NCI-H526 treated with DMSO at 0.1 percent for 48 hours (cell line): ENCODE measurements around the gene KAT6B.
"Not testable (repeated sequence)": the region's sequence is repeated elsewhere in the genome, so short reads cannot be mapped to it uniquely, and the experiment has no call there.

Source experiments
- DNase-seq: peaks from one replicate; lab custom pipeline; 2025; lab: John Stamatoyannopoulos, UW

KAT6B gene

DNA sequence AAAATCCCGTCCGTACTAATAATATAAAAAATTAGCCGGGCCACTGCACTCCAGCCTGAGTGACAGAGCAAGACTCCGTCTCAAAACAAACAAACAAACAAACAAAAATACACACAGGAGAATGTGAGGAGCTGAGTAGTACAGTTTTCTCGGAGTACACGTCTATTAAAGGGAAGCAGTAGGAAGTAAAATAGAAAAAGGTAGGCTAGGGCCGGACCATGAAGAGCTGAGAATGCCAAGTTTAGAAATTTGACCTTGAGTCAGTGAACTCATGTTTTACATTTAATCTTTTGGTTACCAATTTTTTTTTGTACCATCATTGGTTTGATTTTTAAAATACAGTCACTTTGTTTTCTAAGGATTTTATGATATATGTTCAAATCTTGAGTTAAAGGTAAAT, 64.1 kb downstream of the KAT6B start:
- no peak for DNase-seq

DNA sequence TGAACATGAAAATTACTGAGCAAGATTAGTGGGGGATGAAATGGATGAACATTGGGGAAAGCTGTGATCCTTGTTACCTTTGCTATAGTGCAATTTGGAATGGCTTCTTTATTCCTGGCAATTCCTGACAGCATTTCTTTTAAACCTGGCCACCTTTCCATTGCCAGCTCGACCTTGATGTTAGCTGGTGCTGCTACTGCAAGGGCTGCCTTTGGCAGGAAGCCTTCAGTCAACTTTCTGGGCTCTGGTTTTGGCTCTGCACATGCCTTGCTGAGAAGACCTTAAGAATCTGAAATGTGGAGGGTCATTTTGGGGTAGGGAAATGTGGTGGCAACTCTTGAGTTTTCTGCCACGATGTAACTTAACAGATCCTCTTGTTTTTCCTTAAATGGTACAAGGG, 64.7 kb downstream of the KAT6B start:
- no peak for DNase-seq

DNA sequence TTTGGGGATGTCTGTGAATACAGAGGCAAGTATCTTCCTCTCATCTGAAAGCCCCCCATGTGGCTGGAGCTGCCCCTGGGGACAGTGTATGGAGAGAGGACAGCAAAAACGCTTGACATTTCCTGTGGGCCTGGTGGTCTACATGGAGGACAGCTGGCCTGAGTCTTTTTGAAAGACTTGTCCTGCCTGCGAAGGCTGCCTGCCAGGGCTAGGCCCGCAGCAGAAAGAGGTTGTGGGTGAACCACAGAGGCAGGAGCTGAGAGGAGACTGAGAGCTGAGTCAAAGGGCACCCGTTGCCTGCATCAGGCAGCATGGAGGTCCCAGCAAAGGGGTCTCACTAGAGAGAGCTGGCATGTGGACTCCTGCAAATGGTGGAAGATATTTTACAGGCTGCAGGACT, 66.4 kb downstream of the KAT6B start:
- DNase-seq = no peak

DNA sequence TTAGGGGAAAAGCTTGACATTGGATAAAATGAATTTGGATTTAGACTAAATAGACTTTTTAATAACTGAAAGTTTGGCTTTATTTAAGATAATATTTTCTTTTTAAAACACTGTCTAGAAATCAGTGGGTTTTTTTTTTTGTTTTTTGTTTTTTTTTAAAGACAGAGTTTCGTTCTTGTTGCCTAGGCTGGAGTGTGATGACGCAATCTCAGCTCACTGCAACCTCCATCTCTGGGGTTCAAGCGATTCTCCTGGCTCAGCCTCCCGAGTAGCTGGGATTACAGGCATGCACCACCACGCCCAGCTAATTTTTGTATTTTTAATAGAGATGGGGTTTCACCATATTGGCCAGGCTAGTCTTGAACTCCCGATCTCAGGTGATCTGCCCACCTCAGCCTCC, 66.9 kb downstream of the KAT6B start:
- DNase-seq = not testable (repeated sequence)

DNA sequence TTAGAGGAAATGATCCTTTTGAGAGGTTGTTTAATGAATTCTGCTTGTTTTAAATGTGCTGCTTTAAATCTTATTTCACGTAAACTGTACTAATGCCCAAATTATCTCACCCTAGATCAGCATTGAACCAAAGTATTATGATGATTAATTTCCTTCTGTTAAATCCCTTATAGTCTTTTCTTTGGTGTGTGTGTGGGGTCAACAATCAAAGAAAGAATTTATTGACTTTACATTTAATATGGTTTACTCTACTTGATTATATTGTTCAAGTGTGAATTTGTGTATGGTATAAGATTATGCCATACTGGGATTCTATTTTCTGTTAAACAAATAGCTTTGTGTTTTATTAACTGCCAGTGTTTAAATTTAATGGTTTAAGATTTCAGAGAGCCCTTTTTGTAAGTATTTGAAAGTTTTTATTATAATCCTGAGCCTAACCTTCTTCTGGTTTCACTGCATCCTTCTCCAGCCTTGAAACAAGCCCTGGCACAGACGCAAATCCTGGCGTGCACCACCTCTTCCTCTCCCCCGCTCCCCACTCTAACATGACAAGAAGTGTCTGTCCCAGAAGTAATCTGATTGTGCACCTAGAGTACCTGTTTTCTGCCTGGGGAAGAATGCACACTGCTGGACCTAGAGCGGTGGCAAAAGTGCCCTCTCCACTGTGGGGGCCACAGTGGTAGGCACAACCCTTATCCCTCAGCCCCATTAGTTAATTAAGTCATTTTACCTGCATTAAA, 70.6 kb downstream of the KAT6B start:
- DNase-seq = no peak

DNA sequence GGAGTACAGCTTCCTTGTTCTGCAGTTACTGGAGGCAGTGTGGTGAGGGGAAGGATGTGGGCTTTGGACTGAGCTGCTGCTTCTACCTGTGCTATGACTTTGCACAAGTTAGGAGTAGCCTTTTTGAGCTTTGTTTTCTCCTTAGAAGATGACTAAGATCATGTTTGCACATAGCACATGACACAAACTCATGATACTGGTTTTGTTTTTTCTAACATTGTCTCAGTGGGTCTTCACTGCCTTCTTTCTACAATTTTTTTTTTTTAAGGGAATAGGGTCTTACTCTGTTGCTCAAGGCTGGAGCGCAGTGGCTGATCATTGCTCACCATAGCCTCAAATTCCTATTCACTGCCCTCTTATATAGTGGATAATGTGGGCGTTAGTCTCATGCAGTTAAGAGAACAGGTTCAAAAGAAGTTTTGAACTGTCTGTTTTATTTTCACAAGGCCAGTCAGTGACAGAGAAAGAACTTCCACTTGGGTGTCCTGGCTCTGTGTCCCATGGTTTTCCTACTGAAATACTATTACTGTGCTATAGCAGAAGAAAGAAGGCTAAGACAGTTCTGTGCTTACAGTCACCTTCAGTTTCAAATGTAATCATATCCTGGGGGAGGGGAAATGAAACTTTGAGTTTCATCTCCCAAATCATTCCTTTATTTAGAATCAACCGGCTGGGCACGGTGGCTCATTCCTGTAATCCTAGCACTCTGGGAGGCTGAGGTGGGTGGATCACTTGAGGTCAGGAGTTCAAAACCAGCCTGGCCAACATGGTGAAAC, 72.0 kb downstream of the KAT6B start:
- DNase-seq = no peak

DNA sequence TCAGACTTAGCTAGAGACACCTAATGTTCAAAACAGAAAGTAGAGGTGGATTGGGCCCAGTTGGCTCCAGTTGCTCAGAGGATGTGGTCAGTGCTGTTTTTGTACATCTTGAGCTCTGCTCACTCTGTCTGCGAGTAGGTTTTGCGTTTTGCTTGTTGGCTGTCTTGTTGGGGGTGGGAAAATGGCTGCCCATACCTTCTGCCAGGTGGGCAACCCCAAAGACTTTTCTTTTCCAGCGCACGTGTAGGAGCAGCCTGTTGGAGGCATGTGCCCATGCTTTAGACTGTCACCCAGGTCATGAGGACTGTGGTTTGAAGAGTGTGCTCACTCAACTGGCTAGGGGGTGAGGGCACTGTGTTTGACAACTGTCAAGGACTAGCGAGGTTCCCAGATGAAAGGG, 73.9 kb downstream of the KAT6B start:
- no peak for DNase-seq

DNA sequence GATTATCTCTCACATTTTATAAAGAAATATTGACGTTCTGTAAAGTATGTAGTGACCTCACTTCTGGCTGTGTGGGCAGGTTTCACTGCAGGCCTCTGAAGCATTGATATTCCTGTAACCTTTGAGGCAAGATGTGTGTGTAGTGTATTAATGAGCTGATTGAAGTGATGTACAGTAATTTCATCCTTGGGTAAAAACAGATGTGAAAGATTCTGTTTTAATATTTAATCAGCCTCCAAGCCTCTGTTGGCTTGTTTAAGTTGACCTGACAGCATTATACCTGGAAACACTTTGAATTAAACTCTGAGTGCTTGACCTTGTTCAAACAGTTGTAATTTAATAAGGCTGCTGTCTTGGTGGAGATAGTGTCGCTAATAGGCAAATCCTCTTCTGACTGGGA, 74.9 kb downstream of the KAT6B start:
- peak; percentile 42 for DNase-seq

DNA sequence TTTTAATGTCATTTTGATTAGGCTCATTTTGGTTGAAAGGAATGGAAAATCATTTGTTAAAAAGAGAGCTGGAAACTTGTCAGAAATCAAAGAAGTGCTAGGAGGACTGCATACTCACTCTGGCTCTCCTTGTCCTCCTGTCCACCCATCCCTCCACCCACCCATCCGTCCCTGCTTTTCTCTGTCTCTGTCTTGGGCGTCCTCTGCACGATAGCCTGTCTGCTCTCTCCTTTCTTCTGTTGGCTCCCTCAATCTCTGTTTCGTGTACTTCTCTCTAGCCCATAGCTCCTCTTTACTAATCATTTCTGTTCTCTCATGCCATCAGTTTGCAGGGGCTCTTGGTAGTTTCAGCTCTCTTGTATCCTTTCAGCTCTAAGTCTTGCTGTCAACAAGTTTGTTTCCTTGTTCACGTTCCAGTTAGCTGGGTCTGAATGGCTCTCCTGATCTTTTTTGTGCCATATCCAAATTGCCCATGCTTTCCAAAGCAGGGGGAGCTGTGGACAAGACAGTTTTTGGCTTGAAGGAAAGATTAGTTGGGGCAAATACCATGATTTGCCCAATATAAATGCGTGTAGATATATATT, 75.6 kb downstream of the KAT6B start:
- DNase-seq = no peak

DNA sequence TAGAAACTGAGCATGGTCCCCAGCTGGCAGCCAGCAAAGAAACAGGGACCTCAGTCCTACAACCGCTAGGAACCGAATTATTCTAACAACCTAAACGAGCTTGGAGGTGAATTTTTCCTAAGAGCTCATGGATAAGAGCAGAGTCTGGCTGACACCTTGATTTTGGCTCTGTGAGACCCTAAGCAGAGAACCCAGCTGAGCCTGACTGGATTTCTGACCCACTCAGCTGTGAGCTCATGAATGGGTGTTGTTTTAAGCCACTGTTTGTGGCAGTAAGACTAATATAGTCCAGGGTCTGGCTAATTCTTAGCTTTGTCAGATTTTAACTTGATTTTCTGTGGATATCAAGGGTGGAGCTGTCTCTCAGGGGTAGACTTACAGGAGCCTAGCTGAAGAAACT, 77.1 kb downstream of the KAT6B start:
- no peak for DNase-seq

DNA sequence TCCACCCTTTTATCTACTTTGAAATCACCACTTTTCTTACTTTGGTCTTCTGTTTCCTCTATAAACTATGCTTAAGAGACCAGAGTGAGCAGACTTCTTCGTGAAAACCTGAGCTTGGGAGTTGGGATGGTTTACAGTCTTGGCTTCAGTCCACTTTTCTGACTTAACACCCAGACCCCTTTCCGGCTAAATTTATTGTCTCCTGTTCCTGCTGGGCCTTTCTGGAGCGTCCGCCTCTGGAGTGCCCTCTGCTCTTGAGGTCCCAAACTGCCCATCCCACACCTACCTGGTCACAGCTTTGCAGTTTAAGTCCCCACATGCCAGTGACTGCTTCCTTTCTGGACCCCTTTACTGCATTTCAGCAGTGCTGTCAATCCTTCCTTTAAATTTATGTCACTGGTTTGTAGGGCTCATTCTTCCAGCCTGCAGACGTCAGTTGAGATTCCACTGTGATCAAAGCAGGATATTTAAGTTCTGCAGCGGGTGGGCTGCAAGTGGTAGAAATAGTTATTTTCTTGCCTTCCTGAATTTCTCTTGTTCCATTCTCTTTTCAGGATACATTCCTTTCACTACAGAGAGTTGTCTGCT, 80.3 kb downstream of the KAT6B start:
- no peak for DNase-seq

DNA sequence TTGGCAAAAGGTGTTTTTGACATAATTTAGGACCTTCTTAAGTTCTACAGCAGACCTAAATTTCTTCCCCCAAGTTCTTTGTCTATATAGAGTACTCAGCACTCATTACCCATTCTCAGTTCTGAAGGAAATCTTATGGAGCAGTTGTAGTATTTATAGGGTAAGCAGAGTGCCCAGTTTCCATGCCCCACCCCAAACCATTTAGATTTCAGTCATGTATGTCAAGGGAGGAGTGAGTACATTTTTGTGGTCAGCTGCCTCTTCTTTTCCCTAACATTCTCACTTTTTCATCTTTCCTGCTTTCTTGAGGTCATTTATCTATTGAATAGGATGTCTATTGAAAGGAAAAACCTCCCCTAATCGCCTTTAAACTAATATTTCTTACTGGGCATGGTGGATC, 83.3 kb downstream of the KAT6B start:
- DNase-seq = no peak

DNA sequence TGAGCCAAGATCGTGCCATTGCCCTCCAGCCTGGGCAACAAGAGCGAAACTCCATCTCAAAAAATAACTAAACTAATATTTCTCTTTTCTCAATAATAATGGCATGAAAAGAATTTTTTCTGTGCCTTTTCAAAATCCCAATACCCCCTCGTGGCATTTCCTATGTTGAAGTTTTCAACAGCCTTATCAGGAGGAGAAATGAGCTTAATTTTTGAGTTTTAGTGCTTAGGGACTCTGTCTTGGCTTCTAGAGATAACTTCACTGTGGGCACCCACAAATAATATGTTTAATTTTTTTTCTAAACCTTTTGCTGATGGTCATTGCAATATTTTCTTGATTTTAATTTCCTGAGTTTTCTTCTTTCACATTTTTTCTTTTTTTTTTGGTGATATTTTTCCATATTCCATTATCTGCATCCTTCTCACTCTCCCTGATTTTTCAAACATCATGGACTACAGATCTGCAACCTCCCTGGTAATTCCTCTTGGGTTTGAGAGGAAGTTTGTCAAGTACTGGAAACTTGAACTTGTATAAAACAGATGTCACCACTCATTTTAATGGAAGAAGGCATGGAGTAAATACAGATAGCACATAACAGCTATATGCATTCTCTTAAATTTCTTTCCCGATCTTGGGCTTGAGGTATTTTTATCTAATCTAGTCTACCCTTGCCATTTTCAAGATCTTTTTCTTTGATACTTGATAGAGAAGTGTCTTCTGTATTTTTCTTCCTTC, 84.0 kb downstream of the KAT6B start:
- DNase-seq = no peak

DNA sequence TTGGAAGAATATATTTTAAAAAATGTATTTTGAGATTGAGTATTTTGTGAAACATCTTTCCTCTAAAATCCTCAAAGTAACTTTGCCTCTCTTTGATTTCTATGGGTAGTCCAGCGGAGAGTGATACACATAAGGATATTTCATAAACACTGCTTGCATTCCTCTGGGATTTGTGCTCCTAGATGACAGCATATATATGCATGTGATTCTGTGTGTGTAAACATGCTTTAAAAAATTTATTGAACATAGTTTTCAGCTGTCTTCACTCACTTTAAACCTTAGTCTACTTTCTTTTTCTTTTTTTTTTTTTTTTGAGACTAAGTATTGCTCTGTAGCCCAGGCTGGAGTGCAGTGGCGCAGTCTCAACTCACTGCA, 84.6 kb downstream of the KAT6B start:
- DNase-seq = no peak

DNA sequence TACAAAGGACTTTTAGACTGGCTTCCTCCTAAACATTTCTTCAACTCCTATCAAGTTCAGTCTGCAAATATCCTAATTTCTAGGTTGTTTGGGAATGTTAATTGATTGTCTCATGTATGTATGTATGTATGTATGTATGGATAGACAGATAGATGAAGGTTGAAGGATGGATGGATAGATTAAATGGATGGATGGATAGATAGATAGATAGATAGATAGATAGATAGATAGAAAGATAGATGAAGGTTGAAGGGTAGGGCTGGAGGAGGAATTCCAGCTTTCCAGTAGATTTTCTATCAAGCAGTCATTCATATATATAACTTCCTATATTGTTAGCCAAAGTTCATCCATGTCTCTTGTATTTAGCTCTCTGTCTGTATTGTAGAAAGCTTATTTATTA, 85.8 kb downstream of the KAT6B start:
- no peak for DNase-seq

DNA sequence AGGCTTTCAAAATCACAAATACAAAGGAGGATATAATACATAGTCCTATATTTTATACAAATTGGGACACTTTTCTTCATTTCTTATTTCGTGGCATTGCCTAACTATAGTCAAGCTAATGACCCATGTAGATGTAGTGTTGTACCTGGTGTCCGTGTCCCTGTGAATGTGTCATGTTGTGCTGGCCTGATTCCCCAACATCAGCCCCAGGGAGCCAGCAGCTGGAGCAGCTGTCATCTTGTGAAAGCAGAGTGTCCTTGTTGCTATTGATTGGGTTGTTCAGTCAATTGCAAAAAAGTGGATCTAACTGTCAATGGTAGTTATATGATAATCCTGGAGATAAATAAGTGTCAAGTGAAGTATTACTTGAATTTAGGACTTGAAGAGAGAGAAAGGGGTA, 86.3 kb downstream of the KAT6B start:
- no peak for DNase-seq

DNA sequence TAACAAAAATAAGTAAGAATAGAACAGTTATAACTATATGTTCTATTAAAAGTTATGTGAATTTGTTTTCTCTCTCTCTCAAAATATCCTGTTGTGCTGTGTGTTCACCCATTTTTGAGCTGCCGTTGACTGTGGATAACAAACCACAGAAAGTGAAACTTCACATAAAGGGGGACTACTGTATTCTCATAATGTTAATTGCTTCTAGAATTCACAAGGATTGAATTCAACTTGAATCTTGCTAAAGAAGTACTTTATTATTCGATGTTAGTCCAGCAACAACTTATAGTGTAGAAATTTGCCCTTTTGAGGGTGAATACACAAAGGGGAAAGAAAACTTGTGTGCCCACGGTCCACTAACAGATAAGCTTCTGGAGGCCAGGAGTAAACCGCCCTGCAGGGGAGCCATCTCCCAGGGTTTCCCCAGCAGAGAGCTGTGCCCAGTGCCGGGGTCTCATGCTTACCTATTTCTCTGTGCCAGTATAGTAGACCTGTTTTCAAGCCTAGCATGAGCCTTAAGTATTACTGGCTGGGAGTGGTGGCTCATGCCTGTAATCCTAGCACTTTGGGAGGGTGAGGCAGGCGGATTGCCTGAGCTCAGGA, 87.1 kb downstream of the KAT6B start:
- no peak for DNase-seq

DNA sequence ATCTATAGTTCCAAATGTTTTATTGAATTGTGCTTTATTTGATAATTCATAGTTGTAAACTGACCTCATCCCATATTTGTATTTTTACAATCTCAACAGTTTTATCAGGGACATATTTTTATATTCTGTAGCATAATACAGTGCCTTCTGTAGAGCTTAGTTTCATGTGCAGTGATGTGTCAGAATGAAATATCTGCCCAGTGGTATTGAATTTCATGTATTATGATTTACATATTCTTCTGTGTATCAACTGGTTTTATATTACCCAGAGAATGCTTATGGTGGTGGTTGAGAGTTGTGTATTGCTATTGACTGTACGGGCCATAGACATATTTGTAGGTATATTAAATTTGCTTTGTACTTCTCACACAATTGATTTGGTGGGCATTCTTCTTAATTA, 89.9 kb downstream of the KAT6B start:
- peak; percentile 69 for DNase-seq

DNA sequence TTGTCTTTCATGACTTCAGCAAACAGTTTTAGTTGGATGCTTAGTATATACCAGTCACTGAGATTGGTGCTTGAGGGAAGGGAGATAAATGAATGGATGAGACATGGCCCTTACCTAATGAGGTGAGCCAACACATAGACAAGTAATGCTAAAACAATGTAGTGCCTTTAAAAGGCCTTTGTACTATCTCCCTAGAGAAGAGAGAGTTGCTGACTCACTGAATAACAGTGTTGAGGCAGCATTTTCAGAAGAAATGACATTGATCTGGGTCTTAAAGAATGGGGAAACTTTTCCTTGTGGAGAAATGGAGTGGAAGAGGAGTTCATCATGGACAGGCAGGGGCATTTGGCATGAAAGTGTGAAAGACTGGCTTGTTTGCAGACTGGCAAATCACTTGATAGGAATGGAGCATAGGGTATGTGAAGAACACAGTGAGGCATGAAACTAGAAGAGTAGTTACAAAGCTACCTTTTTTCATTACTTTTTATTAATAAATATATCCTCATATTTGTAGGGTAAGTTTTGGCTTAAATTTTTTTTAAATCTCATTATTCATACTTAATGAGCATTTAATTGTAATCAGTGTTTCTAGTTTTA, 91.2 kb downstream of the KAT6B start:
- DNase-seq = no peak

DNA sequence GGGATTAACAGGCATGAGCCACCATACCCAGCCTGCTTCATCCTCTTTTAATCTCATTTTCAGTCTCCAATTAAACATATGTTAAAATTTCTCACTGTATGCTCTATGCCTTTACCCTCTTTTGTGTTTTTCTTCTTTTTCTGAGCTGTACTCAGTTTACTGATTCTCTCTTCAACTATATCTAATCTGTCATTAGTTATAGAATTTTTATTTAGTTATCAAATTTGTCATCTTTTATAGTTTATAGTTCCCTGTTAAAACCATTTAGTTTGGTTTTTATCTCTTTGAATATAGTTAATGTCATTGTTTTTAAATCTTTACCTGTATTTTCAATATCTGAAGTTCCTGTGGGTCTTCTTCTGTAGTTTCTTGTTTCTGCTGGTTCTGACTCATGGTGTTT, 93.3 kb downstream of the KAT6B start:
- DNase-seq = no peak

DNA sequence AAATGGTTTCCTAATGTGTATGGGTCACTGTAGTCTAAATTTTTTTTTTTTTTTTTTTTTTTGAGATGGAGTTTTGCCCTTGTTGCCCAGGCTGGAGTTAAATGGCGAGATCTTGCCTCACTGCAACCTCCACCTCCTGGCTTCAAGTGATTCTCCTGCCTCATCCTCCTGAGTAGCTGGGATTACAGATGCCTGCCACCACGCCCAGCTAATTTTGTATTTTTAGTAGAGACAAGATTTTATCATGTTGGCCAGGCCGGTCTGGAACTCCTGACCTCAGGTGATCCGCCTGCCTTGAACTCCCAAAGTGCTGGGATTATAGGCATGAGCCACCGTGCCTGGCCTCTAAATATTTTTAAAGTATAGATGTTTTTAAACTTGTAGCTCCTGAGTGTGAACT, 94.7 kb downstream of the KAT6B start:
- DNase-seq = not testable (repeated sequence)

DNA sequence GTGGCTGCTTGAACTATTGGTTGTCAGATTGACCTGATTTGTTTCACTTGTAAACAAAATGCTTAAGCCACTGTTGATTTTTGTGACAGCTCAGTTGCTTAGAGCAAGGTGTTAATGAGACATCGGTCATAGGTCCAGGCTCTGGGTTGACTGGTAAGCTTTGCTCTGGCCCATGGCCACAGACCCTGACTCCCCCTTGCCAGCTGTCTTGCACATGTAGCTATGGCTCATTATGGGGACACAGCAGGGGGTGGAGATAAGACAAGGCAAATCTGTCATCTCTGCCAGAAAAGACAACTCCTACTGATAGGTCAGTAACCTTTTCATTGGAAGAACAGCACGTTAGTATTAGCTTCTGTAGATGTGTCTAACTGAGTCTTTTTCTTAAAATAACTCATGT, 95.3 kb downstream of the KAT6B start:
- no peak for DNase-seq
